Left lobe of liver (tissue), 2 donors: ENCODE measurements around the gene SSRP1. TPM values are rescaled to one million over a fixed set of nuclear protein-coding genes. Genes with fewer than 3 reads are reported as not detected.

Experiments
- ATAC-seq: fragments of 200-7000 bp; cut with Tn5 transposase; one replicate; pipeline ENCODE4 v1.9.1; 2020; ENCODE audit warnings: mild to moderate bottlenecking, moderate library complexity
- DNase-seq: peaks from one replicate; pipeline ENCODE4 v3.0.0-alpha.2; 2020; ENCODE audit warnings: low spot score
- total RNA-seq: library from RNA; stranded (reverse); gene quantifications from one replicate; pipeline ENCODE4 v1.2.1, GENCODE V29; 2021
- donor health status: DM: no; HTN: no; CAD: no; lungs with moderate emphysema.
- donor health status: DM: no; HTN: yes; CAD: no.

The SSRP1 gene
- total RNA-seq, 1 donor from 2014 or later = 24.3 TPM

- DNase-seq = no peak
- peak; percentile 49 for ATAC-seq
Observed at GRCh38 chr11:57276971-57277675, 58.6 kb downstream of the SSRP1 start.

- ATAC-seq (no peak), DNase-seq (no peak)
Observed at GRCh38 chr11:57276169-57276970, 59.3 kb downstream of the SSRP1 start.

Other genes with a start within 250 kb of the SSRP1 start
- 0.13 TPM for gene LRRC55, start 153.9 kb downstream of the SSRP1 start, total RNA-seq
- gene APLNR, start 98.6 kb downstream of the SSRP1 start, total RNA-seq = 2.4 TPM
- 102 TPM for gene TNKS1BP1, start 10.9 kb downstream of the SSRP1 start, total RNA-seq
- gene P2RX3, start 2.5 kb upstream of the SSRP1 start, total RNA-seq = 0.50 TPM
- not detected for gene PRG3, start 45.3 kb upstream of the SSRP1 start, total RNA-seq
- 1.6 TPM for gene PRG2, start 54.8 kb upstream of the SSRP1 start, total RNA-seq
- 127 TPM for gene SLC43A3, start 91.2 kb upstream of the SSRP1 start, total RNA-seq
- gene RTN4RL2, start 124.6 kb upstream of the SSRP1 start, total RNA-seq = 22.0 TPM
- 115 TPM for gene SLC43A1, start 179.8 kb upstream of the SSRP1 start, total RNA-seq
- gene TIMM10, start 194.9 kb upstream of the SSRP1 start, total RNA-seq = 39.3 TPM
- not detected for gene SMTNL1, start 201.7 kb upstream of the SSRP1 start, total RNA-seq
- gene UBE2L6, start 231.8 kb upstream of the SSRP1 start, total RNA-seq = 53.0 TPM